Measurements from ENCODE around the gene VWCE.

DNA sequence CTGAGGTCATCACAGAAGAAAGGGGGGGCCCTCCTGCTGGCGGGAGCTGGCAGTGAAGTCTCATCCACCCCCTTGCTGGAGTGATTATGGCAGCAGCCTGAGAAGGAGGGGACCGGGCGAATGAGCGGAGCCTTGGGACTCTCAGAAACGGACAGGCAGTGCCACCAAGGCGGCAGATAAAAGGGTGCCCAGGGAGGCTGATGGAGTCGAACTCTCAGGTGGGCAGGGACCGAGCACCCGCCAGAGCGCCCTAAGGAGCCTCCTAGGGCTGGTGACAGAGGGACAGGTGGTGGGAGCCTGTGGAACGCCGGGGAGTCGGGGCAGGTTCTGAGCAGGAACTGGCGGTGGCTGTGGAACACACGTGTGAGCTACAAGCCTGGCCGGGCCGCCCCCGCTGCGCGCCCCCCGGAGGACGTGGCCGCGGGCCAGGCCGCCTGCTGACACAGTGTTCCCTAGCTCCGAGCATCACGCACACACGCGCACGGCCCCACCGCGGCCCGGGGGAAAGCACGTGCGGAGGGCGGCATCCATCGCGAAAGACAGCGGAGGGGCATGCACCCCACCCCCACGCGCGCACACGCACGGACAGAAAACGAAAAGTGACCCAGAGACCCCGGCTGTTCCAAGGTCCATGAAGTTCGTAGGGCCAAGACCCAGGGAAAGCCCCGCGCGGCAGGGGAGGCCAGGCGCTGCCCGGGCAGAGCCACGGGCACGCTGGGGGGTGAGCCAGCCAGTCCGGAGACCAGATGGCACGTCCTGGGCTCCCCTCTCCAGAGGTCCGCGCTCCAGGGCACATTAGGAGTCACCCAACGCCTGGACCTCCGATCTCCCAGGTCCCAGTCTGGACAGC is 1.0 kb downstream of the VWCE start:
- TF ChIP-seq RBFOX2 (IDR thresholded peaks at IDR 0.05; ENCODE audit: low read depth, low read length) (0 out of 2 replicates have a peak, but pooled peaks have one; percentile 20), RBM22 (IDR thresholded peaks at IDR 0.05; ENCODE audit: low read depth, low read length, poor library complexity, severe bottlenecking) (peak; percentile 36), GTF2F1 (IDR thresholded peaks at IDR 0.05; ENCODE audit: low read depth, low read length) (no peak)
